HK-2 (cell line): ENCODE measurements around the gene TCF7L2.
A peak's percentile ranks its signal among the peaks of the same experiment; 100 is the strongest.
"Not testable (repeated sequence)": the region's sequence is repeated elsewhere in the genome, so short reads cannot be mapped to it uniquely, and the experiment has no call there.

Source experiments
- DNase-seq: peaks from one replicate; pipeline ENCODE4 v3.0.0-alpha.2; 2018; ENCODE audit not compliant: unreplicated experiment

Gene TCF7L2

DNA sequence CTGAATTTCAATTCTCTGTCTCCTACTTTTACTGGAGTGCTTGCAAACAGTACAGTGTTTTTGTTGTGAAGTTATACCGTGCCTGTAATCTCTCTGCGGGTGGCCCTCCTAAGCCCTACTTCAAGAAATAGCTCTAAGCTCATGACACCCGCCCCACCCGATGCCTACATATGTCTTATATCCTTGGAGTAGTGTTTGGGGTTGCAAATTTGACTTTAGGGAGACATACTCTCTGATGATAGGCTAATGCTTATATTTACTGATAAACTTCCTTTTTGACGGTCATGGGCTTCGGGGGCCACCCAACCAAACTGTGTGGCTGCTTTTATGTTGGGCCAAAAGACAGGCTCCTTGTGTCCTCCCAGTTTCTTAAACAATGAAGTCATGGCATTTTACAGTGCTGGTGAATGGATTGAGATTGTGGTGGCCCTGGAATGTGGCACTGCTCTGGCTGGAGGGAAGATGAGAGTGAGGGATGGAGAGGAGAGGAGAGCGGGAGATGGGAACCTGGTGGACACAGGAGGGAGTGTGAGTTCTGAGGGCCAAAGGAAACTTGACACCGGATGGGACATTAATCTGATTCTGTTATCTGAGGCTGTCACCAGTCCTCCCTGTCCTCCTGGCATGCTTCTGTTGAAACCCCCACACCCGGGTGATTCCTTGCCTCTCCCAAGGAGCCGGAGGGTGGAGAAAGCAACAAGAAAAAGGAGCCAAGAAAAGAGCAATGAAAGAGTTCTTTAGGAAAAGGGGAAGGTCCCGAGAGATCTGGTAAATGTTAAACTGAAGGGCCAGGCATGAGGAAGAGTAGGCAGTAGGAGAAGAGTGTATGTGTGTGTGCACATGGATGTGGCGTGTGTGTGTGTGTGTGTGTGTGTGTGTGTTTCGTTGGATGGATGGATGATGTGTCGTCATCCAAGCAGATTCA lies 113.3 kb downstream of the TCF7L2 start:
- DNase-seq: no peak

DNA sequence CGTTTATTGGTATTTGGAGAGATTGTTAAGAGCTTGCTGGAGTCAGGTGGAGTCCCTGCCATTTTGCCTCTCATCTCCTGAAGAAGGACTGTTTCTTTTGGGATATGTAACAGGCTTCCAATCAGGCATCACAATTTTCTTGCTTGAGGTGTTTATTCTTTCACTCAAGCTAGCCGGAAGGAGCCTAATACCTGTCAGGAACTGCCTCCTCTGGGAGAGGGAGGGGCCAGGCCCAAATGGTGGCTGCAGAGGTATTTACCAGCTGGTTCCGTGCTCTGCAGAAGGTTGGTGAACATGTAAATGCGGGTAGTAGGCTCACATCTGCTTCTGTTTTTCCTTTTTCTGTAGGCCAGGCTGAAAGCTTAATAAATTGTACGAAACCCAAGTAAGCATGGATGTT lies 114.0 kb downstream of the TCF7L2 start:
- no peak for DNase-seq

DNA sequence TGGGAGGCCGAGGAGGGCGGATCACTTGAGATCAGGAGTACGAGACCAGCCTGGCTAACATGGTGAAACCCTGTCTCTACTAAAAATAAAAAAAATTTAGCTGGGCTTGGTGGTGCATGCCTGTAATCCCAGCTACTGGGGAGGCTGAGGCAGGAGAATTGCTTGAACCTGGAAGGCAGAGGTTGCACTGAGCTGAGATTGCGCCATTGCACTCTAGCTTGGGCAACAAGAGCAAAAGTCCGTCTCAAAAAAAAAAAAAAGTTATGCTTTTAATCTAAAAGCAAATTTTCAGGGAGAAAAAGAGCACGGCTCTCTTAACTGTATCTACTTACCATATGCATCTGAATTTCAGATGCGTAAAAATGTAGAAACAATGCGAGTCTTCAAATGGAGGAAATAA lies 116.1 kb downstream of the TCF7L2 start:
- DNase-seq: not testable (repeated sequence)

DNA sequence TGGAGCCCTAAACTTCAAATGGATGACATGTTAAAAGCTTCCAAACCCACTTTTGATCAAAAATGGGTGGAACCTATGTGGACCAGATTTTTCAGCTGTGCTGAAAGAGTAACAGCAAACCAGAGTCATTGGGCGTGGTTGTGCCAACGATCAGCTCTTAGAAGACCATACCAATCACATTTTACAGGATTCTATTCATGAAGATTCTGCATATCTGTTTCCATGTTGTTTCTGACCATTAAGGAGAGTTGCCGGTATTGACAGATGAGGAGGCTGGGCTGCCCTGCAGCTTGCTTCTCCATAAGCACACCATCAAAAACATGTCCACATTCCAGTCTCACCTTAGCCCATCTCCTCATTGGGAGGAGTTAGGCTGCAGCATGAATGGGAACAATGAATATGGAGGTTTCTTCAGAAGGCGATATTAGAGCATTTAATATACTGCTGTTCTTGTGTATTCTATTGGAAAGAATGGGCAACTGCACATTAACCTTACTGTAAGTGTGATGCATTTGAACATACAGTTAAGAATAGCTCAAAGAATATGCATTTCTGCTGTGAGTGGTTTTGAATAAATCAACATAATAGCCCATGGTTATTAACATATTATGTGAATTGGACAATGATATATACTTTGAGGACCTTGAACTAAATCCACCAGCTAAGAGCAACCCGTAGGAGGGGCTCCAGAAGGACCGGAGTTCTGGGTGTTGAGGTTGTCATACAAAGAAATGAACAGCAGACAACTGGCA lies 116.7 kb downstream of the TCF7L2 start:
- DNase-seq: no peak

DNA sequence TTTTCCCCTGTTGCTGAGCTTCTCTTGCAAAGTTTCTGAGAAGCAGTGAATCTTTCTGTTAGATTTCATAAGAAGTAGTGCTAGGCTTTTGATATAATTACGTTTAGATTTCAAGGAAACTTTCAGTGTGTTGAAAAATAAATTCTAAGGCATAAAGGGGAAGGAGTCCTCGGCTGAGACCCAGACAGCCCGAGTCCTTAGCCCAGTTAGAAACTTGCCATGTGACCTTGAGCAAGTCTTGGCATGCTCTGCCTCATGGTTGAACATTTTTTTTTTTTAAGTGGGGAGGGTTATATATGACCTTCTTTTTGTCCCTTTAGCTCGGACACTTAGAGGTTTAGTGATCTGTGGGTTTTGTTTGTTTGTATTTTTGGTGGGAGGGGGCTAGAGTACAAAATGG lies 117.5 kb downstream of the TCF7L2 start:
- DNase-seq: no peak

DNA sequence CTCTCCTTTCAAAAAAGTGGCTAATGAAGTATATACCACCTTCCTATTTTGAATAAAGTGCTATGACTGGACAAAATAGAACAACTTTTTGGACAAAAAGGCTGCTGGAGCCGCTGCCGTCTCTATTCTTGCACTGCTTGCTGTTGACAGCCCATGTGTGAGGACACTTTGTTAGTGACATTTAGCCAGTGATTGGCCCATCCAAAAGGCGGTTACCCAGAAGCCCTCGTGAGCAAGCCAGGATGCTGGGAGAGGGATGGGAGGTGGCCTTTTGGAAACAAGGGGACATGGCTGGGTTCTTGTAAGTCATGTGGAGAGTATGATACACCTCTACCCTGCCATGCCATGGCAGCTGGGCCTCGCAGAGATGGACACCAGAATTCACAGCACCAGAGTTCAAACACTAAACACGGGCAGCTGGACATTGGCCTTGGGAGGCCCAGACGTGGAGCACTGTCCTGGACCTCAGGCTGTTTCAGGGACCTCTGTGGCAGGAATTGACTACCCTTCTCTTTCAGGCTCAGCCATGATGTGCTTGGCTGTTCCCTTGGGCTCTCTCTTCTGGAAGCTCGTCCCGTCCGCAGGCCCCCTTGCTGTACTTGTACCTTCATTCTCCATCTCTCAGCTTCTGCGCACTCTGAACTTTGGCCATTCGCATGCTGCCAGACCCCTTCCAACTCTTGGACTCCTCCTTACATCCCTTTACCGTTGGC lies 118.3 kb downstream of the TCF7L2 start:
- no peak for DNase-seq

DNA sequence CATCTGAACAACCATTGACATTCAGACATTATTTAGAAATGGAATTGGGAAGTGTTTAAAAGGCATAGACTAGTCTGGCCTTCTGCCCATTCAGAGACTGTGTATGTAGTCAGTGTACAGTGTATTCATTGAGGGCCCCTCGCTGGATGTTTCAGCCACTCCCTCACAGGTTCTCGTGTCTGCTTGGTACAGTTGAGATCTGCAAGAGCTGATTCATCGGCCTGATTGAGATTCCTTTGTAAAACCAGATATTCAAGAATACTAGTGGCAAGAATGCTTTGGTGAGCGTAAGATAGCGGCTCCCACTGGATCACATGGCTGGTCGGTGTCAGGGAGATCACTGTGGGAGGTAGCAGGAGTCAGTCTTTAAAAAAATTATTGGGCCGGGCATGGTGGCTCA lies 119.5 kb downstream of the TCF7L2 start:
- no peak for DNase-seq

DNA sequence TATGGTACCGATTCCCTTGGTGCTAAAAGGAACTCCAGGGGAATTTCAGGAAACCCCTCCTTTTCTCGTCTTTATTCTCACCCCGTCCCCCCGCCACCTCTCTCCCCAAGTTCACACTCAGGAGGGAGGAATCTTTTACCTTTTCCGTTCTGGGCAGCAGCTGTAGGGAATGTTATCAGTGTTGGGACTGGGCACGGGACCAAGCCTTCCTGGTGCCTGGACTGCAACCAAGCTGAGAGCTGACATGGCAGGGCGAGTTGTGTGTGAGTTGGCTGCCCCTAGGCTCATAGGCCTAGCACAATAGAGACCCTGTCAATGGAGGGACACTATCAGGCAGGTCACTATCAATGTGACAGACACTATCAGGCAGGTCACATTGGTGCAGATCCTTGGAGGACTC lies 121.4 kb downstream of the TCF7L2 start:
- no peak for DNase-seq

DNA sequence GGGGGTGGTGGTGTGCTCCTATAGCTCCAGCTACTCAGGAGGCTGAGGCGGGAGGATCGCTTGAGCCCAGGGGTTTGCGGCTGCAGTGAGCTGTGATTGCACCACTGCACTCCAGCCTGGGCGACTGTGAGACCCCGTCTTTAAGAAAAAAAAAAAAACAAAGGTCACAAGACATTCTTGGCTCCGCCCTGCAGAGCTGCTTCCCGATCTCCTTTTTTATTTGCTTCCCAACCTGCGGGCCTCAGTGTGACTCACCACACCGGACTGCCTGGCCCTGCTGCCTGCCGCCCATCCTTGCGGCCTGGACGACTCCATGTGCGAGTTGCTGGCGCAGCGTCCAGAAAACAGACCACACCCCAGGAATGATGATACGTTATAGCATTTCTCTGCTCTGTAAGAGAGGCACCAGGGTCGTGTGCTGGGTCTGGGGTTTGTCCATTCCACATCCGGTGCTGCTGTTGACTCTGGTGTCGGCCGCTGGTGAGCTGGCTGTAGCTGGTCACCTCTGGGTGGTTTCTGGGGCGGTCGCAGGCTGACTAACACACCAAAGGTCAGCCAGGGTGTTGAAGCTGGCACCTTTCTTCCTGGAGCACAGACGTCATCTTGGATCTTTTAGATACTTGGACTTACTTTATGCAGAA lies 123.6 kb downstream of the TCF7L2 start:
- peak; percentile 97 for DNase-seq

DNA sequence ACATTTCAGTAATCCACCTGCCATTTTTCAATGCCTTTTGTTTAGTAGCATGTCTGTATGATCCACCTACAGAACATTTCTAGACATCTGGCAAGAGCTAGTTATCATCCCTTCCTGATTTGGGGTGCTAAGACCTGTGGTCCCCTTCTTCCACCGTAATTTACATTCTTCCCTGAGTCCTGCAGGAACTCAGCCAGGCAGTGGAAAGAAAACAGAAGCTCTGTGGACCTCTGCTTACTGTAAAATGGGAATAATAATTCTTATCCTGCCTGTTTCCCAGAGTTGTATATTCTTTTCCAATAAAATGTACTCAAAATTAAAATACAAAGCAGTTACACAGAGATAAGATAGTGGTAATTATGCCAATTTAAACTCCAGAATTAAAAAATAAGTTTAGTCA lies 126.9 kb downstream of the TCF7L2 start:
- DNase-seq: no peak

DNA sequence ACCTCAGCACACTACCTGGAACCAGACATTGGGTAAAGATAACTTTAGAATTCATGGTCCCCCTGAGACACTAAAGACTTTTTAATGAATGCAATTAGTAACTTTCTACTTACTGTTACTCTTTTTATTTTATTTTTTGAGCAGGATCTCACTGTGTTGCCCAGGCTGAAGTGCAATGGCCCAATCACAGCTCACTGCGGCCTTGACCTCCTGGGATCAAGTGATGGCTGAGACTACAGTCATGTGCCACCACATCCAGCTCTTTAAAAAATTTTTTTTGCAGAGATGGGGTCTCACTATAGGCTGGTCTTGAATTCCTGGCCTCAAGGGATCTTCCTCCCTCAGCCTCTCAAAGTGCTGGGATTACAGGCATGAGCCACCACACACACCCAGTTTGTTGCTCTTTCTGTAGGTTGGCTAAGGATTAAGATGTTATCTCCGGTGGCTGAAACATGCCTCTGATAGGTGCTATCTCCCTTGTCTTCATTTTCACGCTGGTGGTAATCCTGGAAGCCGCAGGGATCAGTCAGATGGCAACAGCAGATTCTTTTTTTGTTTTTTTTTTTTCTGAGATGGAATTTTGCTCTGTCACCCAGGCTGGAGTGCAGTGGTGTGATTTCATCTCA lies 128.3 kb downstream of the TCF7L2 start:
- DNase-seq: no peak

DNA sequence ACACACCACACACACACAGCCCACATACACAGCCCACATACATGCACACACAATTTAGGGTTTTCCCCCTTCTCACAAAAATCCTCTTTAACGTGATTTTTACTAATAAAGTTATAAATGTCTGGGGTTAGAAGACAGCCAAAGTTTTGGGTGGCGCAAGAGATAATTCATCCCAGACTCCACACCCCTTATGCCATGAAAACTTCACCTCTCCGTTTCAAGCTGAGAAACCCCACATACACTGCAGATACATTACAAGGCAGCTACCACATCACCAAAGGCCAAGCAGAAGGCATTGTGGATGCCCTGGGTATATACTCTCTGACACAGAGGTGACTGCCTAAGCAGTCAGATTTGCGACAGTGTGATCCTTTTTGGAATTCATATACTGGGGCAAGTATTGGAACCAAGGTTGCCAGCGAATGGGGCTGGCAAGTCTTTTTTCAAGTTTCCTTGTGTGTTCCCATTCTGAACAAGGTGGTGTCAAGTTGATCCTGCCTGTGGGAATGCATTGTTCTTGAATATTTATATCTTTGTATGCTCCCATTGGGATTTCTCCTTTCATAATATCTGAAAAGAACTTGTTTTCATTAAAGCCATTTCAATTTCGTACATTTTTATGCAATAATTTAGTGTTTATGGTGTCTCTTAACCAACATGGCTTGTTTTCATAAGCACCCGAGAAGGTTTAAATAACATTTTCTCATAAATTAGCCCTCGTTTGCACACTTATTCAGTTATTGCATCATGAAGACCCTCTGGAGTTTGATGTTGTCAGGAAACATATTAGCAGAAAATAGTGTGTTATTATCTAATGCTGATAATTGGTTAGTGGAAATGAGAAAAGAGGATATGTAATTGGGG lies 130.2 kb downstream of the TCF7L2 start:
- DNase-seq: no peak

DNA sequence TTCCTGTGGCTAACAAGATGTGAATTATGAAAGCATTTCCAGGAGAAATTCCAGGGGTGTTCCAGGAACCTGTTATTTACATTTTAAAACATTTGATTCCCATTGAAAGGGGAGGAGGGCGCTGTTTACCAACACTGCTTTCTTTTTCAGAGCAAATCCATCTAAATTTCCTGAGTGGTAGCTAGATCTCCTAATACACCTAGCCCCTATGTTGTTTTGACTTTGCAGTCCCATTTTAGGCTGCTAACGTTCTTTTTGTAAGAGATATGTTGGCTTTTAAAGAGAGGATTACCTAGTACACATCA lies 130.8 kb downstream of the TCF7L2 start:
- DNase-seq: no peak

DNA sequence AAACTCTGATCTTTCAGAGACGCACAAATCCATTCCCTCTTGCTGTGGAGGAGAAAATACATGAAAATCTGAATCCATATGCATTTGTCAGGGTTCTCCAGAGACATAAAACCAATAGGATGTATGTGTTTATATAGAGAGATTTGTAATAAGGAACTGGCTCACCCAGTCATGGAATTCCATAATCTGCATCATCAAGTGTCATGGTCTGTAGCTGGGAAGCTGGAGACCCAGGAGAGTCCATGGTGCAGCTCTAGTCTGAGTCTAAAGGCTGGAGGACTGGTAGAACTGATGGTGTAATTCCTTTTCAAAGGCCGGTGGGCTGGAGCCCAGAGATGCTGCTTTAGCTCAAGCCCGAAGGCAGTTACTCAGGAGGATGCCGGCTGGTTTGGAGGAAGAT lies 134.0 kb downstream of the TCF7L2 start:
- no peak for DNase-seq

DNA sequence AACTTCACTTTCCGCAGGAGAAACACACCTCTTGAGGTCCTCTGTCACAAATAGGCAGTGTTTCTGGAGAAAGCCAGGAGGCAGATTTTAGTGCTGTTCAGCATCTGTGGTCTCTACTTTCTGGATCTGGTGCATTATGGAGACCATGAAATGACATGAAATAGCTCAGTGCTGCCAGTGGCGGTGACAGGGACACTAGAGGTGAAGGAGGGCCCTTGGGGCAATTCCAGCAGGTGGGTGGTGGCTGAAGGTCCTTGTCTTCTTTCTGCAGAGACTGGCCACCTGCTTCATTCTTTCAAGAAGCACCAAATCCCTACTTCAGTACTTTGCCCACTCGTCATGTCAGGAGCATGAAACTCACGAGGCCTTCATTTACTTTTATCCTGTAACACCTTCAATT lies 135.7 kb downstream of the TCF7L2 start:
- DNase-seq: no peak

DNA sequence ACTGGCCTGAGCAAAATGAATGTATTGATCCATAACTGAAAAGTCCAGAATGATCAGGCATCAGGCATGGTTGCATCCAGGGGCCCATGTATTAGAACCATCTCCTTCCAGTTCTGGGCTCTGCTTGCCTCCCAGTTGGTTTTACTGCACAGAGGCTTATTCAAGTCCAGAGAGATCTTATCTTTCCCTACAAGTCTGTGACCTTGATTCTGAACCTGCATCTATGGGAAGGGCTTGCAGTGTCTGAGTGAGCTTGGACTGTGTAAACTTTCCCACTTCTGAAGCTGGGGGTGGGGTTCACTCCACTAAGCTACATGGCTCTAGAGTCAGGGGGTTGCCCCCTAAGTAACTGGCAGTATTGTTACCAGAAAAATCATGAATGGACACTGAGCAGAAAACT lies 136.2 kb downstream of the TCF7L2 start:
- no peak for DNase-seq

DNA sequence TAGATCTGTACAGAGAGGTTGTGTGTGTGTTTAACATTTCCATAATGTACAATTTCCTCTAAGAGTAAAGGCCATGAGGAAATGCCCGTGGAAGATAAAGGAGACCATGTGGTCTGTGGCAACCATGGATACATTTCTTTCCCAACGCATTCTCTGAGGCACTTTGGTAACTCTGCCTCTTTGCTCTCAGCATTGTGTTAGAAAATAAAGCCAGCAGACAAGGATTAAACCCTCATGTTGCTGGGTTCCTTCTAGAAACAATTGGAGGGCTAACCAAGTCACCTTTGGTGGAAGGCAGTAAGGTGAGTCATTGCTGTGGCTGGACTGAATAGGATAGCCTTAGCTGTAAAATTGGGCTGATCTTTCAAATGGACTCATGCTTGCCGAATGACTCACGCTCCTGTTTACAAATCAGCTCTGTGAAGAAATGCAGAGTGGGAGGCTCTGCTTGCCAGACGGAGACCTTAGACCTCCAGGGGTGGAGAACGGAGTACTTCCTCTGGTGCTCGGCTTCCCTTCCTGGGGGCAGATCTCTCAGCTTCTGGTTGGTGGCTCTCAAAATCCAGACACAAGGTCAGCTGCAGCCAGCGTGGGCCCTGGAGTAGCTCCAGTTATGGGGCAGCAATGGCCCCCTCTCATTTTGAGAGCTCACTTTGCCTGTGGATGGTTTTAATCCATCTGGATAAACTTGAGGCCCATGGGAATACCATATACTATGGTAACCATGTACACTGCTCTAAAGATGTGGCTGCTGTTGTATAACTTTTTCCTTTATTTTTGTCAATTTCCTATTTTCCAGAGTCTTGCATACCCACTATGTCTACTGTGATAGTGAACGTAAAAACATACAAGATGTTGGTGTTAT lies 137.3 kb downstream of the TCF7L2 start:
- peak; percentile 81 for DNase-seq

DNA sequence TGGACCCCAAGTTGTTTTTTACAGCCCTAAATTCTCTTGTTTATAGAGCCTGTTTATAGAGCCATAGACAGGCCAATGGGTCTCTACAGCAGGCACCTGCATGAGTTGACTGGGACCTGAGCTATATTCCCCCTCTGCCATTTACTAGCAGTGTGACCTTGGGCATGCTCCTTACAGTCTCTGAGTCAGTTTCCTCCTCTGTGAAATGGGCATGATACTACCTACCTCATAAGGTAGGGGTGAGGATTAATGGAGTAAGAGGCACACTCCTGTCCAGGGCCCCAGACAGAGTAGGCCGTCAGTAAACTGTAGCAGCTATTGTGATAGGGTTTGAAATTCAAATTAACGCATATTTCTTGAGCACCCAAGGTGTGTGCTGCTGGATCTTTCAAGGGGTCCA lies 138.1 kb downstream of the TCF7L2 start:
- no peak for DNase-seq

DNA sequence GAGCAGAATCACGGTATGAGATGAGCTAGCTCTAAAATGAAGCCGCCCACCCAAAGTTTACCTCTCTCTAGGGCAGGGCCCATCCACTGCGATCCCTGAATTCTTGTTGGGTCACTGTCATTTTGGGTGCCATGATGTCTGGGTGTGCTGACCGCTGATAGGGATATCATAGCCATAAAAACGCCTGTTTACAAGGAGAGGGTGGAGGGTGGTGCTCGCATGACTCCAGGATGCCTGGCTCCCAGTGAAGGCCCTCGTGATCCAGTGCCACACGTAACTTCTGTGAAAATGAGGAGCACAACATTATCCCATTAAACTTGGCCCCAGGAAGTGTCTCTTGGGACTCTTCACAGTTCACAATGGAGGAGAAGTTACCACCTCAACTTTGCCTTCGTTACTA lies 139.5 kb downstream of the TCF7L2 start:
- no peak for DNase-seq

DNA sequence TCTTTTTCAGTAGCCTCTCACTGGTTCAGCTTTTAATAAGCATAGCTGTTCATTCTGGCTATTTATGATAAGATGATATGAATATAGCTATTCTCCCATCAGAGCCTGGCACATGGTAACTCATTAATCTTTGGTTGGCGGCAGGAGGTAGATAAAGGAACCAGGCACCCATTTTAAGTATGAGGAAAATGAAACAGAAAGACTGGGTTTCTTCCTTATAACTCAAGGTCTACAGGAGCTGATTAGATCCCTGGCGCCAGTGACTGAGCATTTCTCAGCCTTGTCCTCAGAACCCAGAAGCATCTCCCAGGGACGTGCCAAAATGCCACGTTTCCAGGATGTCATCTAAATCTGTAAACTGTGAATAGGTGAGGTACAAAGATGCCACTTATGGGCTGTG lies 141.9 kb downstream of the TCF7L2 start:
- DNase-seq: no peak
